ENCODE measurements around the gene KIF2A. TPM values are rescaled to one million over a fixed set of nuclear protein-coding genes. Genes with fewer than 3 reads are reported as not detected.

Gene KIF2A
- total and polyA plus RNA-seq, 4 donors = 3.8 to 17.5 (median 6.8) TPM

- no peaks in the 10 kb centered on the region for H3K4me1 ChIP-seq (ENCODE audit: control insufficient read depth in 4 of 4, insufficient read depth in 4 of 4, low read length in 3 of 4)
- no peak overlapping the region for H3K27ac ChIP-seq (ENCODE audit: low read depth in 1 of 2, low read length in 2 of 2)
- WGBS = 40% methylated on average over 2 of the region's 2 CpGs
- H3K9ac ChIP-seq (ENCODE audit: low read depth in 1 of 2, low read length in 2 of 2) = no peak overlapping the region
- no peak for DNase-seq (ENCODE audit: low spot score)
- H3K9me3 ChIP-seq (ENCODE audit: control insufficient read depth in 4 of 4, low read length in 3 of 4) = no peaks in the 10 kb centered on the region
- no peaks in the 10 kb centered on the region for H3K36me3 ChIP-seq (ENCODE audit: control insufficient read depth in 4 of 4, insufficient read depth in 3 of 4, low read depth in 1 of 4, low read length in 3 of 4)
- TF ChIP-seq CTCF (IDR thresholded peaks at IDR 0.05; ENCODE audit: low read depth, low read length, missing input control) = no peak
- TF ChIP-seq RAD21 (IDR thresholded peaks at IDR 0.05) = no peak
- TF ChIP-seq GABPA (IDR thresholded peaks at IDR 0.05 in 1 of 2, conservative IDR thresholded peaks at IDR 0.05 in 1 of 2) = no peak
- no peak for TF ChIP-seq FOXA1 (IDR thresholded peaks at IDR 0.05)
- no peak for TF ChIP-seq HNF4G (IDR thresholded peaks at IDR 0.05)
- TF ChIP-seq YY1 (IDR thresholded peaks at IDR 0.05) = no peak
- no peak for TF ChIP-seq ZBTB33 (IDR thresholded peaks at IDR 0.05)
- no peak overlapping the region for H3K4me3 ChIP-seq (ENCODE audit: low read depth in 1 of 3, low read length in 3 of 3)
- H3K27me3 ChIP-seq (ENCODE audit: control insufficient read depth in 4 of 4, insufficient read depth in 4 of 4, low read length in 3 of 4) = no peaks in the 10 kb centered on the region
These were observed 10.1 kb downstream of the KIF2A start for GRCh38 chr5:62316176-62316502.

- no peak for TF ChIP-seq RAD21 (IDR thresholded peaks at IDR 0.05)
- TF ChIP-seq JUND (IDR thresholded peaks at IDR 0.05) = no peak
- no peak for TF ChIP-seq RXRA (IDR thresholded peaks at IDR 0.05)
- TF ChIP-seq TAF1 (conservative IDR thresholded peaks at IDR 0.05) = no peak
- TF ChIP-seq EGR1 (IDR thresholded peaks at IDR 0.05; ENCODE audit: low read depth in 2 of 2) = no peak
- TF ChIP-seq HNF4G (IDR thresholded peaks at IDR 0.05) = no peak
- TF ChIP-seq FOXA2 (IDR thresholded peaks at IDR 0.05) = no peak
- TF ChIP-seq CTCF (IDR thresholded peaks at IDR 0.05; ENCODE audit: low read depth, low read length, missing input control) = no peak
- TF ChIP-seq SP1 (IDR thresholded peaks at IDR 0.05) = no peak
- TF ChIP-seq GABPA (IDR thresholded peaks at IDR 0.05 in 1 of 2, conservative IDR thresholded peaks at IDR 0.05 in 1 of 2) = no peak
- no peak overlapping the region for H3K27ac ChIP-seq (ENCODE audit: low read depth in 1 of 2, low read length in 2 of 2)
- no peak for DNase-seq (ENCODE audit: low spot score)
- H3K4me3 ChIP-seq (ENCODE audit: low read depth in 1 of 3, low read length in 3 of 3) = no peak overlapping the region
- 85% methylated on average over 3 of the region's 3 CpGs for WGBS
- no peak overlapping the region for H3K9ac ChIP-seq (ENCODE audit: low read depth in 1 of 2, low read length in 2 of 2)
- no peaks in the 10 kb centered on the region for H3K9me3 ChIP-seq (ENCODE audit: control insufficient read depth in 4 of 4, low read length in 3 of 4)
- H3K4me1 ChIP-seq (ENCODE audit: control insufficient read depth in 4 of 4, insufficient read depth in 4 of 4, low read length in 3 of 4) = no peaks in the 10 kb centered on the region
- H3K36me3 ChIP-seq (ENCODE audit: control insufficient read depth in 4 of 4, insufficient read depth in 3 of 4, low read depth in 1 of 4, low read length in 3 of 4) = no peaks in the 10 kb centered on the region
- H3K27me3 ChIP-seq (ENCODE audit: control insufficient read depth in 4 of 4, insufficient read depth in 4 of 4, low read length in 3 of 4) = no peaks in the 10 kb centered on the region
These were observed 11.8 kb downstream of the KIF2A start for GRCh38 chr5:62317810-62318209.

- Histone ChIP-seq H3K36me3 (ENCODE audit: control insufficient read depth in 4 of 4, insufficient read depth in 3 of 4, low read depth in 1 of 4, low read length in 3 of 4) (no peaks in the 10 kb centered on the region), H3K27ac (ENCODE audit: low read depth in 1 of 2, low read length in 2 of 2) (no peak overlapping the region), H3K4me3 (ENCODE audit: low read depth in 1 of 3, low read length in 3 of 3) (no peak overlapping the region), H3K27me3 (ENCODE audit: control insufficient read depth in 4 of 4, insufficient read depth in 4 of 4, low read length in 3 of 4) (no peaks in the 10 kb centered on the region), H3K4me1 (ENCODE audit: control insufficient read depth in 4 of 4, insufficient read depth in 4 of 4, low read length in 3 of 4) (no peaks in the 10 kb centered on the region), H3K9ac (ENCODE audit: low read depth in 1 of 2, low read length in 2 of 2) (no peak overlapping the region), H3K9me3 (ENCODE audit: control insufficient read depth in 4 of 4, low read length in 3 of 4) (no peaks in the 10 kb centered on the region)
- WGBS = 91% methylated on average over 1 of the region's 1 CpG
- DNase-seq (ENCODE audit: low spot score) = no peak
- TF ChIP-seq GABPA (IDR thresholded peaks at IDR 0.05 in 1 of 2, conservative IDR thresholded peaks at IDR 0.05 in 1 of 2) (no peak), ZBTB33 (IDR thresholded peaks at IDR 0.05) (no peak), RXRA (IDR thresholded peaks at IDR 0.05) (no peak), NR2F2 (IDR thresholded peaks at IDR 0.05) (no peak), SP1 (IDR thresholded peaks at IDR 0.05) (no peak), CTCF (IDR thresholded peaks at IDR 0.05; ENCODE audit: low read depth, low read length, missing input control) (no peak), HNF4A (conservative IDR thresholded peaks at IDR 0.05) (no peak), TAF1 (conservative IDR thresholded peaks at IDR 0.05) (no peak), FOXA1 (IDR thresholded peaks at IDR 0.05) (no peak), YY1 (IDR thresholded peaks at IDR 0.05) (no peak)
These were observed 16.5 kb downstream of the KIF2A start for GRCh38 chr5:62322484-62322883.

All from liver (tissue), 9 donors.